ENCODE measurements around the gene DCDC2. TPM values are rescaled to one million over a fixed set of nuclear protein-coding genes. Genes with fewer than 3 reads are reported as not detected.

DCDC2 gene
- total RNA-seq, 1 donor from 2014 or later, result 4.5 TPM

DNA sequence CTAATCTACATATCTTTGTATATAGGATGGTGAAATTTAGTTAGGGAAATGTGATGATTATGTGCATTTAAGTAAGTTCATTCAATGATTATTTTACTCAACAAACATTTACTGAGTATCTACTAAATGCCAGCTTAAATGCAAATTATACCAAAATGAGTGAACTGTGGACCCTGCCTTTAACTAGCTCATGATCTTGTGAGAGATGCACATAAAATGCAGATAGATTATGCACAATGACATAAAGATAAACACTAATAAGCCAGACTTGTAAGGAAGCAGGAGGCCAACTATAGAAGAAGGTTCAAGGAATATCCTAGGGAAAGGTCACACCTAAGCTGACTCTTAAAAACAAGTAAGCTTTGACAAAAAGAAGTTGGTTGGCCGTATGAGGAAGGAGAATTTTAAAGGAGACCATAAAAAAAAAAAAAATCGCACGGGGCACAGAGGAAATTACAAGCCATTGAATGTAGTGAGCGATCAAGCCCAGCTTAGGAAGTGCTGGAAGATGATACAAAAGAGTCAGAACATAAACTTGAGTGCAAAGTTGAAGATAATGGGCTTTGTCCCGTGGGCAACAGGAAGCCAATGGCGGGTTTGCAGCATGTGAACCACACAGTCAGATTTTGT, 123.9 kb downstream of the DCDC2 start:
- H3K4me1 Mint-ChIP-seq (ENCODE audit: low read depth, unreplicated experiment), result peaks cover 5% of the 10 kb centered on the region
- no peak for DNase-seq (ENCODE audit: low read depth)
- H3K27ac Mint-ChIP-seq (ENCODE audit: unreplicated experiment), result no peak overlapping the region

DNA sequence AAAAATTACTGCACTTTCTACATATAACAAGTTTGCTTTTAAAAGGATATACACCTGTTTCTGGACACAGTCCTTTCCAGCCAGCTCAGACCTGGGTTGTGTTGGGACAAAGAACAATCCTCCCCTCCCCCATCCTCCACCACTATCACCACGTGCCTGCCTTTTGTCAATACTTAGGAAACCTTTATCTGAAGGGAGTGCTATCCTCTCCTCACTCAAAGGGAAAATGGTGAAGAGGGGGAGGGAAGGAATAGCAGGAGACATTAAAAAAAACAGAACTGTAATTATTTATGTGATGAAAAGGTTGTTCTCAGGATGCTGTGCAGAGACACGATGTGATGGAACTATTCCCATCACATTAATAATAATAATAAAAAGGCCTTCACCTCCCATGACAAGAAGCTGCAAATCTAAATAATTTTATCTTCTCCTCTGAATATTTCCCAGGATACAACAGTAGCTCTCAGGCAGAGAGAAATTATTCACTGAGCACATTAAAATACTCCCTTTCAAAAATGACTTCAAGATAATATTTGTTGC, 126.4 kb downstream of the DCDC2 start:
- peaks cover 27% of the 10 kb centered on the region for H3K4me1 Mint-ChIP-seq (ENCODE audit: low read depth, unreplicated experiment)
- H3K27me3 Mint-ChIP-seq (ENCODE audit: low read depth, unreplicated experiment), result no peaks in the 10 kb centered on the region
- Histone ChIP-seq H3K4me2 (ENCODE audit: low read length) (no peak overlapping the region), H3K27ac (ENCODE audit: low read depth, low read length) (no peak overlapping the region), H2AFZ (ENCODE audit: low read depth, low read length) (no peak overlapping the region), H3K9me3 (ENCODE audit: insufficient read depth, low read depth, low read length) (no peaks in the 10 kb centered on the region), H3K4me3 (ENCODE audit: insufficient read depth, low read depth, low read length) (no peak overlapping the region), H3K79me2 (ENCODE audit: insufficient read depth, low read length) (no peaks in the 10 kb centered on the region), H3K4me1 (ENCODE audit: insufficient read depth, low read length) (peaks cover 4% of the 10 kb centered on the region), H3K27me3 (ENCODE audit: insufficient read depth, low read length) (no peaks in the 10 kb centered on the region), H3K36me3 (ENCODE audit: insufficient read depth, low read length) (no peaks in the 10 kb centered on the region), H3K9ac (ENCODE audit: low read length) (no peak overlapping the region), H4K20me1 (ENCODE audit: insufficient read depth, low read length) (no peaks in the 10 kb centered on the region)
- FAIRE-seq (no peak), DNase-seq (ENCODE audit: low read depth) (no peak)
- H3K4me3 Mint-ChIP-seq (ENCODE audit: unreplicated experiment), result no peak overlapping the region
- no peak for TF ChIP-seq EZH2 (IDR thresholded peaks at IDR 0.05; ENCODE audit: insufficient read depth, low read length)
- TF ChIP-seq, protein P1, sequence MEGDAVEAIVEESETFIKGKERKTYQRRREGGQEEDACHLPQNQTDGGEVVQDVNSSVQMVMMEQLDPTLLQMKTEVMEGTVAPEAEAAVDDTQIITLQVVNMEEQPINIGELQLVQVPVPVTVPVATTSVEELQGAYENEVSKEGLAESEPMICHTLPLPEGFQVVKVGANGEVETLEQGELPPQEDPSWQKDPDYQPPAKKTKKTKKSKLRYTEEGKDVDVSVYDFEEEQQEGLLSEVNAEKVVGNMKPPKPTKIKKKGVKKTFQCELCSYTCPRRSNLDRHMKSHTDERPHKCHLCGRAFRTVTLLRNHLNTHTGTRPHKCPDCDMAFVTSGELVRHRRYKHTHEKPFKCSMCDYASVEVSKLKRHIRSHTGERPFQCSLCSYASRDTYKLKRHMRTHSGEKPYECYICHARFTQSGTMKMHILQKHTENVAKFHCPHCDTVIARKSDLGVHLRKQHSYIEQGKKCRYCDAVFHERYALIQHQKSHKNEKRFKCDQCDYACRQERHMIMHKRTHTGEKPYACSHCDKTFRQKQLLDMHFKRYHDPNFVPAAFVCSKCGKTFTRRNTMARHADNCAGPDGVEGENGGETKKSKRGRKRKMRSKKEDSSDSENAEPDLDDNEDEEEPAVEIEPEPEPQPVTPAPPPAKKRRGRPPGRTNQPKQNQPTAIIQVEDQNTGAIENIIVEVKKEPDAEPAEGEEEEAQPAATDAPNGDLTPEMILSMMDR (IDR thresholded peaks at IDR 0.05; ENCODE audit: insufficient read depth, low read depth, low read length), result no peak
- H3K9me3 Mint-ChIP-seq (ENCODE audit: unreplicated experiment), result no peaks in the 10 kb centered on the region
- H3K36me3 Mint-ChIP-seq (ENCODE audit: low read depth, unreplicated experiment), result no peaks in the 10 kb centered on the region
- H3K27ac Mint-ChIP-seq (ENCODE audit: unreplicated experiment), result no peak overlapping the region

More for the DNA sequence above, 123.9 kb downstream of the DCDC2 start:
- no peaks in the 10 kb centered on the region for H3K79me2 ChIP-seq (ENCODE audit: insufficient read depth, low read length)
- no peaks in the 10 kb centered on the region for H3K36me3 ChIP-seq (ENCODE audit: insufficient read depth, low read length)
- no peak for TF ChIP-seq EZH2 (IDR thresholded peaks at IDR 0.05; ENCODE audit: insufficient read depth, low read length)
- TF ChIP-seq, protein P1 (IDR thresholded peaks at IDR 0.05; ENCODE audit: insufficient read depth, low read depth, low read length), result no peak
- H3K9me3 ChIP-seq (ENCODE audit: insufficient read depth, low read depth, low read length), result no peaks in the 10 kb centered on the region
- FAIRE-seq, result no peak
- H3K4me2 ChIP-seq (ENCODE audit: low read length), result no peak overlapping the region
- H3K4me3 ChIP-seq (ENCODE audit: insufficient read depth, low read depth, low read length), result no peak overlapping the region
- H3K9ac ChIP-seq (ENCODE audit: low read length), result no peak overlapping the region
- no peaks in the 10 kb centered on the region for H3K27me3 Mint-ChIP-seq (ENCODE audit: low read depth, unreplicated experiment)
- H4K20me1 ChIP-seq (ENCODE audit: insufficient read depth, low read length), result no peaks in the 10 kb centered on the region
- no peak overlapping the region for H3K27ac ChIP-seq (ENCODE audit: low read depth, low read length)
- peaks cover 4% of the 10 kb centered on the region for H3K9me3 Mint-ChIP-seq (ENCODE audit: unreplicated experiment)
- H3K27me3 ChIP-seq (ENCODE audit: insufficient read depth, low read length), result no peaks in the 10 kb centered on the region
- H3K4me1 ChIP-seq (ENCODE audit: insufficient read depth, low read length), result peaks cover 2% of the 10 kb centered on the region
- no peak overlapping the region for H3K4me3 Mint-ChIP-seq (ENCODE audit: unreplicated experiment)
- H3K36me3 Mint-ChIP-seq (ENCODE audit: low read depth, unreplicated experiment), result peaks cover under 1% of the 10 kb centered on the region
- H2AFZ ChIP-seq (ENCODE audit: low read depth, low read length), result no peak overlapping the region
